Fibroblast of skin of right biceps (primary cell): ENCODE results near the gene GCC2.
A peak's percentile ranks its signal among the peaks of the same experiment; 100 is the strongest.
"Not testable (repeated sequence)": the region's sequence is repeated elsewhere in the genome, so short reads cannot be mapped to it uniquely, and the experiment has no call there.

Experiments
- DNase-seq: peaks from one replicate; pipeline ENCODE4 v3.0.0-alpha.2; 2013

GCC2 gene

GRCh38 chr2:108524688-108525087 is 75.7 kb downstream of the GCC2 start:
- DNase-seq, result not testable (repeated sequence)

GRCh38 chr2:108525258-108525657 is 76.3 kb downstream of the GCC2 start:
- DNase-seq, result not testable (repeated sequence)

- DNase-seq, result no peak
Observed at GRCh38 chr2:108531674-108532055, 82.7 kb downstream of the GCC2 start.

GRCh38 chr2:108533832-108534583 is 85.0 kb downstream of the GCC2 start, which contains the start of gene LIMS1:
Gene LIMS1 (plus strand): TSS chr2:108534470. CDS start chr2:108534563, 93 bp downstream.
- DNase-seq, result peak; percentile 89

GRCh38 chr2:108534584-108535356 is 85.8 kb downstream of the GCC2 start:
- peak; percentile 41 for DNase-seq

GRCh38 chr2:108535357-108535631 is 86.3 kb downstream of the GCC2 start:
- DNase-seq, result peak; percentile 37

GRCh38 chr2:108536133-108536780 is 87.3 kb downstream of the GCC2 start:
- peak; percentile 62 for DNase-seq

GRCh38 chr2:108536911-108537310 is 87.9 kb downstream of the GCC2 start:
- no peak for DNase-seq

GRCh38 chr2:108538000-108538625 is 89.1 kb downstream of the GCC2 start:
- no peak for DNase-seq

GRCh38 chr2:108541451-108541850 is 92.4 kb downstream of the GCC2 start:
- no peak for DNase-seq

GRCh38 chr2:108542071-108542470 is 93.1 kb downstream of the GCC2 start:
- peak; percentile 79 for DNase-seq

- DNase-seq, result no peak
Observed at GRCh38 chr2:108547606-108548005, 98.6 kb downstream of the GCC2 start.

GRCh38 chr2:108548208-108549003 is 99.4 kb downstream of the GCC2 start:
- peak; percentile 81 for DNase-seq

GRCh38 chr2:108552566-108552965 is 103.6 kb downstream of the GCC2 start:
- DNase-seq, result no peak

- DNase-seq, result no peak
Observed at GRCh38 chr2:108553209-108553919, 104.4 kb downstream of the GCC2 start.

- no peak for DNase-seq
Observed at GRCh38 chr2:108554528-108554927, 105.5 kb downstream of the GCC2 start.

GRCh38 chr2:108555572-108555971 is 106.6 kb downstream of the GCC2 start:
- no peak for DNase-seq

GRCh38 chr2:108556581-108556980 is 107.6 kb downstream of the GCC2 start:
- not testable (repeated sequence) for DNase-seq
